Measurements from ENCODE around the gene CNGA2.

CNGA2 gene

GRCh38 chrX:151729056-151729725, 5.4 kb upstream of the CNGA2 start:
- DNase-seq (ENCODE audit: low read depth) = no peak
- TF ChIP-seq CTCF (IDR thresholded peaks at IDR 0.05; ENCODE audit: insufficient read depth, low read depth, low read length, missing control alignments) = no peak

GRCh38 chrX:151735219-151735618, 673 bp downstream of the CNGA2 start:
- no peak for TF ChIP-seq CTCF (IDR thresholded peaks at IDR 0.05; ENCODE audit: insufficient read depth, low read depth, low read length, missing control alignments)
- no peak for DNase-seq (ENCODE audit: low read depth)
- H3K4me3 ChIP-seq (ENCODE audit: low read depth, low read length) = no peak overlapping the region

More at GRCh38 chrX:151729056-151729725, 5.4 kb upstream of the CNGA2 start:
- no peak overlapping the region for H3K4me3 ChIP-seq (ENCODE audit: low read depth, low read length)

GRCh38 chrX:151736685-151737084, 2.1 kb downstream of the CNGA2 start:
- no peak for TF ChIP-seq CTCF (IDR thresholded peaks at IDR 0.05; ENCODE audit: insufficient read depth, low read depth, low read length, missing control alignments)
- no peak overlapping the region for H3K4me3 ChIP-seq (ENCODE audit: low read depth, low read length)
- DNase-seq (ENCODE audit: low read depth) = no peak

GRCh38 chrX:151737494-151737893, 2.9 kb downstream of the CNGA2 start:
- H3K4me3 ChIP-seq (ENCODE audit: low read depth, low read length) = no peak overlapping the region
- TF ChIP-seq CTCF (IDR thresholded peaks at IDR 0.05; ENCODE audit: insufficient read depth, low read depth, low read length, missing control alignments) = no peak
- no peak for DNase-seq (ENCODE audit: low read depth)

GRCh38 chrX:151738751-151739150, 4.2 kb downstream of the CNGA2 start:
- no peak for DNase-seq (ENCODE audit: low read depth)
- no peak overlapping the region for H3K4me3 ChIP-seq (ENCODE audit: low read depth, low read length)
- no peak for TF ChIP-seq CTCF (IDR thresholded peaks at IDR 0.05; ENCODE audit: insufficient read depth, low read depth, low read length, missing control alignments)

- no peak overlapping the region for H3K4me3 ChIP-seq (ENCODE audit: low read depth, low read length)
- TF ChIP-seq CTCF (IDR thresholded peaks at IDR 0.05; ENCODE audit: insufficient read depth, low read depth, low read length, missing control alignments) = no peak
Observed at GRCh38 chrX:151741606-151742005, 7.1 kb downstream of the CNGA2 start.

GRCh38 chrX:151742311-151742710, 7.8 kb downstream of the CNGA2 start:
- TF ChIP-seq CTCF (IDR thresholded peaks at IDR 0.05; ENCODE audit: insufficient read depth, low read depth, low read length, missing control alignments) = no peak
- no peak overlapping the region for H3K4me3 ChIP-seq (ENCODE audit: low read depth, low read length)
- DNase-seq (ENCODE audit: low read depth) = no peak

More at GRCh38 chrX:151741606-151742005, 7.1 kb downstream of the CNGA2 start:
- DNase-seq (ENCODE audit: low read depth) = no peak
